ENCODE results near the gene ITPKB. TPM values are rescaled to one million over a fixed set of nuclear protein-coding genes. Genes with fewer than 3 reads are reported as not detected.

Gene ITPKB
- total RNA-seq, 2 donors from 2014 or later, result 26.9 to 28.4 TPM

DNA sequence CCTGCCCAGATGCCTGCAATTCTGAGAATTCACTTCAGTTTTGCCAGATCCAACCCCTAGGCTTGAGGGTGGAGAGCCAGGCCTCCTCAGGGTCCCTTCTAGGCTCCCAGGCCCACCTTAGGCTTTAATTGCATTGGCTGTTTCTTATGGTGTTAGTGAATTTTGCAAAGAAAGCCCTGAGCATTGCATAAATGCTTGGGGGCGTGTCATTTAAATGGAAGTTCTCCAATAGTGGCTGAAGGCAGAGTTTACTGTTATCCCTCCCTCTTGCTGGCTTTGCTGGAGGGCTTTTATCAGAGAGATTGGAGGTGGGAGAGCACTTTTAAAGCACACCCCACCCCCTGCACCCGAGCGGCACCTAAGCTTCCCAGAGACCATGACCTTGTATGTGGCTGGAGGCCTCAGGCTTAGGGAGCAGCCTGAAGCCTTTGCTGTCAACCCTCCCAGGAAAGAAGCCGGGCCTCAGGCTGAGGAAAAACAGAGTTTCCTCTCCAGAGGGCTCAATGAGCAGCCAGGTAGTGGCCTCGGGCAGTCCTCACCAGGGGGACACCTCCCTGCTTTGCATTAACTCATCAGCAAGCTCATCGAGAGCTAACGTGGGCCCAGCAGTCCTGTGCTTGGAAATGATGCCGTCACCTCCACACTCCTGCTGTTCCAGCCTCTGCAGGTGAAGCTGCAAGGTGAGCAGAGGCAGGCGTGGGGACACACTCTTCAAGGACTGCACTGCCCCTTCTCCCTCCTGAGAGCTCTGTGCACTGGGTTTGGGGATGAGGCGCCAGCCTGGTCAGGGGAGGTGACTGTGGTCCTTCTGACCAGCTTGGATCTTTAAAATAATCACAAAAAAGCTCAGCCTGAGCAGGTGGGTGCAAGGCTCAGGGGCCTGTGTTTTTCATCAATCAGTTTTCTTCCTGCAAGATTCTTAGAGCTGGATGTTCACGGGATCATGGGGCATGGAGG, 132.5 kb downstream of the ITPKB start:
- TF ChIP-seq, protein P1, sequence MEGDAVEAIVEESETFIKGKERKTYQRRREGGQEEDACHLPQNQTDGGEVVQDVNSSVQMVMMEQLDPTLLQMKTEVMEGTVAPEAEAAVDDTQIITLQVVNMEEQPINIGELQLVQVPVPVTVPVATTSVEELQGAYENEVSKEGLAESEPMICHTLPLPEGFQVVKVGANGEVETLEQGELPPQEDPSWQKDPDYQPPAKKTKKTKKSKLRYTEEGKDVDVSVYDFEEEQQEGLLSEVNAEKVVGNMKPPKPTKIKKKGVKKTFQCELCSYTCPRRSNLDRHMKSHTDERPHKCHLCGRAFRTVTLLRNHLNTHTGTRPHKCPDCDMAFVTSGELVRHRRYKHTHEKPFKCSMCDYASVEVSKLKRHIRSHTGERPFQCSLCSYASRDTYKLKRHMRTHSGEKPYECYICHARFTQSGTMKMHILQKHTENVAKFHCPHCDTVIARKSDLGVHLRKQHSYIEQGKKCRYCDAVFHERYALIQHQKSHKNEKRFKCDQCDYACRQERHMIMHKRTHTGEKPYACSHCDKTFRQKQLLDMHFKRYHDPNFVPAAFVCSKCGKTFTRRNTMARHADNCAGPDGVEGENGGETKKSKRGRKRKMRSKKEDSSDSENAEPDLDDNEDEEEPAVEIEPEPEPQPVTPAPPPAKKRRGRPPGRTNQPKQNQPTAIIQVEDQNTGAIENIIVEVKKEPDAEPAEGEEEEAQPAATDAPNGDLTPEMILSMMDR (IDR thresholded peaks at IDR 0.05), result no peak
- Histone ChIP-seq H3K9me3 (no peaks in the 10 kb centered on the region), H3K4me3 (no peak overlapping the region), H3K4me1 (ENCODE audit: control insufficient read depth in 1 of 2, low read depth in 2 of 2) (peaks cover 14 to 19% of the 10 kb centered on the region in 2 donors), H3K27ac (no peak overlapping the region), H3K36me3 (no peaks in the 10 kb centered on the region), H3K27me3 (replicated peaks; ENCODE audit: insufficient read depth) (no peaks in the 10 kb centered on the region)
- ATAC-seq (ENCODE audit: insufficient number of reproducible peaks, low FRiP score, low read depth), result no peak
- DNase-seq (ENCODE audit: low spot score), result no peak

DNA sequence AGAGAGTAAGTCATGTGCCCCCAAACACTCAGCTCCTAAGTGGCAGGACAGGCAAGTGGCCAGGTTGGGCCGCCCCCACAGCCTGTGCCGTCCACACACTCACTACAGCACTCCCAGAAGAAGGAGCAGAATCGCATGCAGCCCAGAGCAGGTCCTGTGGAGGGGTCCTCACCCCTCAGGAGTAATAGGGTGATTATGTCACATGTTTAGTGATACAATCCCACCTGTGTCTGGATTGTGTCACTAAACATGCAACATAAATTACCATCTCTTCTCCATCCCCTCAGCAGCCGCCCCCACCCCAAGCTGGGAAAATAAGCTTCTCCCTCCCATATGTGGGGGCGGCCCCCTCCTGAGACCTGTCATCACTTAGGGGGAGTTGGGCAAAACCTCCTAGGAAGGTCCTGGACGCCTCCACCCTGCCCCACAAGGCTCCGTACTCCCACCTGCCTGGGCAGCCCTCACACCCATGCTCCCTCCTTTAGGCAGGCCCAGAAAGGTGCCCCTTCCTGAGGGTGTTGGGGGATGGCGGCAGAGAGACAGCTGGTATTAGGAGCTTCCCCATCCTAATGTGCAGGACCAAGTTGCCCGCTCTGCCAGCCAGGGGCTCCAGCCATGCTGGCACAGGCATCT, 133.6 kb downstream of the ITPKB start:
- Histone ChIP-seq H3K4me3 (no peak overlapping the region), H3K9me3 (no peaks in the 10 kb centered on the region), H3K36me3 (no peaks in the 10 kb centered on the region), H3K4me1 (ENCODE audit: control insufficient read depth in 1 of 2, low read depth in 2 of 2) (peaks cover 14 to 19% of the 10 kb centered on the region in 2 donors), H3K27ac (no peak overlapping the region), H3K27me3 (replicated peaks; ENCODE audit: insufficient read depth) (no peaks in the 10 kb centered on the region)
- TF ChIP-seq, protein P1 (IDR thresholded peaks at IDR 0.05), result no peak
- no peak for ATAC-seq (ENCODE audit: insufficient number of reproducible peaks, low FRiP score, low read depth)
- DNase-seq (ENCODE audit: low spot score), result no peak

DNA sequence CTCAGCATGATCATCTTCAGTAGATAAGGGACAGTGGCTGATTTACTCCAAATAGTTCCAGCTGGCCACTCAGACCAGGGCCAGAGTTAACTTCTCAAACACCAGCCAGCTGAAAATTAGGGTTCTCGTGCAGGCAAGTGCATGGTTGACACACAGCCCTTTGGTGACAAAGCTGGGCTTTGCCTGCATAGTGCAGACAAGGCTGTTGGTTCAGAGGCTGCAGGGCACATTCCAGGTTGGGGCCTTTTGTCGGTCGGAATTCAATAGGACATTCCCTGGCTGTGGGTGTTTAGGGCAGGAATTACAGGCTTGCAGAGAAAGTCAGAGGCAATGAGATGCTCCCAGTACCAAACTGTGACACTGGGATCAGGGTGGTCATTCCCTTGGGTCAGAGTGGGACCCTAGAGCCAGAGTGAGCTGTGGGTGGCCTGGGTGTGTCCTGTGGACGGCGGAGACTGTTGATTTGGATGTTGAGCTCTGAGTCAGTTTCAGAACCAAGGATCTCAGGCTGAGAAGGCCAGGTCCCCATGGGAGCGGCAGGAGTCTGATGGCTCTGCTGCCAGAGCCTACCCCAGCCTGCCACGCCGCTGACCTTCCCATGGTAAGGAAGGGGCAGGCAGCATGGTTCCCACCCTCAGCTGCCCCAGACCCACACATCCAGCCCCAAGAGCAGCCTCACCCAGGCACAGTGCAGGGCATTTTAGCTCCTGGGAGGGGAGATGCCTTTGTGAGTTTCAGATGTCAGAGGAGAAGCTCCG, 134.3 kb downstream of the ITPKB start:
- TF ChIP-seq, protein P1 (IDR thresholded peaks at IDR 0.05), result no peak
- H3K27ac ChIP-seq, result no peak overlapping the region
- no peak overlapping the region for H3K4me3 ChIP-seq
- no peak for ATAC-seq (ENCODE audit: insufficient number of reproducible peaks, low FRiP score, low read depth)
- H3K4me1 ChIP-seq (ENCODE audit: control insufficient read depth in 1 of 2, low read depth in 2 of 2), result peaks cover 14 to 19% of the 10 kb centered on the region in 2 donors
- H3K36me3 ChIP-seq, result no peaks in the 10 kb centered on the region
- H3K27me3 ChIP-seq (replicated peaks; ENCODE audit: insufficient read depth), result no peaks in the 10 kb centered on the region
- H3K9me3 ChIP-seq, result no peaks in the 10 kb centered on the region
- DNase-seq (ENCODE audit: low spot score), result no peak

DNA sequence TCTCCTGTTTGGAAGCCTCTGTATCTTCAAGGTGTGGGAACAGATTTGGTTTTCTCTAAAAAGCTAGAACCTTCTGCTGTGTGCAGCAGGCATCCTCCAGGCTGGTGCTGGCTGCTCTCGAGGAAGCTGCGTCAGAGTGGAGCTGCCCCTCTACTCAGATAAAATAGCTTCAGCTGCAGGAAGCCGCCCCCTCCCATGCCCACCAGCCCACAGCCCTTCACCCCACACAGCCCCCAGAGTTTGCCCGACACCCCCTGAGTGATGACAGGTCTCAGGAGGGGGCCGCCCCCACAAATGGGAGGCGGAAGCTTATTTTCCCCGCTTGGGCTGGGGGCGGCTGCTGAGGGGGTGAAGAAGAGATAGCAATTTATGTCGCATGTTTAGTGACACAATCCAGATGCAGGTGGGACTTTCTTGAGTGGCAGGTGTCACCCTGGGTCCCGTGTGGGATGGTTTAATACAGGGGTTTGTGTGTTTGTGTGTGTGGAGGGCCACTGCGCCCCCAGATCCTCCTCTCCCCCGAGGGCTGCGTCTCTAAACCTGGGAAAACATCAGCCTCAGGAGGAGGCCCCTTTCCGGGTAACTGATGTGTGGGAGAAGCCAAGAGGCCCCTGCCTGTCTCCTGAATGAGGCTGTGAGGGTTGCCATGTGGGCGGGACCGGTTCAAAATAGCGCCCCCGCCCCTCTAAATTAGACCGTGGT, 135.1 kb downstream of the ITPKB start:
- no peak for ATAC-seq (ENCODE audit: insufficient number of reproducible peaks, low FRiP score, low read depth)
- no peaks in the 10 kb centered on the region for H3K27me3 ChIP-seq (replicated peaks; ENCODE audit: insufficient read depth)
- no peaks in the 10 kb centered on the region for H3K9me3 ChIP-seq
- H3K36me3 ChIP-seq, result no peaks in the 10 kb centered on the region
- DNase-seq (ENCODE audit: low spot score), result no peak
- peaks cover 14 to 19% of the 10 kb centered on the region in 2 donors for H3K4me1 ChIP-seq (ENCODE audit: control insufficient read depth in 1 of 2, low read depth in 2 of 2)
- no peak overlapping the region for H3K27ac ChIP-seq
- TF ChIP-seq, protein P1 (IDR thresholded peaks at IDR 0.05), result no peak
- H3K4me3 ChIP-seq, result no peak overlapping the region

Measured in thoracic aorta (tissue), 2 donors.